ENCODE results near the gene ANXA5. TPM values are rescaled to one million over a fixed set of nuclear protein-coding genes. Genes with fewer than 3 reads are reported as not detected.

The ANXA5 gene
- total RNA-seq, 1 experiment from 2014 or later, result 280 TPM

DNA sequence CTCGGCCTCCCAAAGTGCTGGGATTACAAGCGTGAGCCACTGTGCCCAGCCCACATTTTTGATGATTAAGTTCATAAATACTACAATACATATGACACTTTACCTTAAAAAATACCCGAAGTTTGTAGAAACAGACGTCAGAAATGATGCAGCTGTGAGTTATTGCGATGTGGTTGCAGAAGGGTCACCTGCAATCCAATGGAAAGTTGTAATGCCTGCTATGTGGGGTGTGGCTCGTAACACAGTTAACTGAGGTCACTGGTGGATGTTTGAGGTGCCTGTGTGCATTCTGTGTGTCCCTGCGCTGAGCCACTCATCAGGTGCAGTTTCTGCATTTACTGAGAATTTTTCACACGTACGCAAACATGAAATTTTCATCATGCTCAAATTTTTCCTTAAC, 64.1 kb downstream of the ANXA5 start:
- no peak for DNase-seq
- intact Hi-C loops (cut with micrococcal nuclease), result no loop called here
- no peaks in the 10 kb centered on the region for H3K9me3 ChIP-seq (ENCODE audit: low read length)
- no peaks in the 10 kb centered on the region for H3F3A ChIP-seq (ENCODE audit: low read length, unreplicated experiment)
- CTCF ChIA-PET, result no interaction called here
- no peak for ATAC-seq
- no peaks in the 10 kb centered on the region for H3K36me3 ChIP-seq (ENCODE audit: low read depth, low read length)
- no peak overlapping the region for H3K4me3 ChIP-seq (ENCODE audit: low read length)
- no peak overlapping the region for H3K4me2 ChIP-seq (ENCODE audit: low read length)
- no peaks in the 10 kb centered on the region for H4K20me1 ChIP-seq (ENCODE audit: low read length)
- no peaks in the 10 kb centered on the region for H3K27me3 ChIP-seq (ENCODE audit: low read length)
- POLR2A ChIA-PET (ENCODE audit: unreplicated experiment), result no interaction called here
- H3K4me1 ChIP-seq (ENCODE audit: insufficient read depth, low read length), result no peaks in the 10 kb centered on the region
- H3K9me2 ChIP-seq (replicated peaks; ENCODE audit: low read length), result no peaks in the 10 kb centered on the region
- no peak overlapping the region for H2AFZ ChIP-seq (ENCODE audit: low read length)
- TF ChIP-seq EZH2phosphoT487 (IDR thresholded peaks at IDR 0.05; ENCODE audit: borderline replicate concordance, low read length) (no peak), EZH2 (IDR thresholded peaks at IDR 0.05; ENCODE audit: low read length, unreplicated experiment) (no peak)
- TF ChIP-seq, protein P1, sequence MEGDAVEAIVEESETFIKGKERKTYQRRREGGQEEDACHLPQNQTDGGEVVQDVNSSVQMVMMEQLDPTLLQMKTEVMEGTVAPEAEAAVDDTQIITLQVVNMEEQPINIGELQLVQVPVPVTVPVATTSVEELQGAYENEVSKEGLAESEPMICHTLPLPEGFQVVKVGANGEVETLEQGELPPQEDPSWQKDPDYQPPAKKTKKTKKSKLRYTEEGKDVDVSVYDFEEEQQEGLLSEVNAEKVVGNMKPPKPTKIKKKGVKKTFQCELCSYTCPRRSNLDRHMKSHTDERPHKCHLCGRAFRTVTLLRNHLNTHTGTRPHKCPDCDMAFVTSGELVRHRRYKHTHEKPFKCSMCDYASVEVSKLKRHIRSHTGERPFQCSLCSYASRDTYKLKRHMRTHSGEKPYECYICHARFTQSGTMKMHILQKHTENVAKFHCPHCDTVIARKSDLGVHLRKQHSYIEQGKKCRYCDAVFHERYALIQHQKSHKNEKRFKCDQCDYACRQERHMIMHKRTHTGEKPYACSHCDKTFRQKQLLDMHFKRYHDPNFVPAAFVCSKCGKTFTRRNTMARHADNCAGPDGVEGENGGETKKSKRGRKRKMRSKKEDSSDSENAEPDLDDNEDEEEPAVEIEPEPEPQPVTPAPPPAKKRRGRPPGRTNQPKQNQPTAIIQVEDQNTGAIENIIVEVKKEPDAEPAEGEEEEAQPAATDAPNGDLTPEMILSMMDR (conservative IDR thresholded peaks at IDR 0.05; ENCODE audit: low read depth, low read length), result no peak
- H3K27ac ChIP-seq (ENCODE audit: low read length), result no peak overlapping the region
- no peak overlapping the region for H3K9ac ChIP-seq (ENCODE audit: low read length)
- BruUV-seq (replicated peaks), result no TSS peak
- no peaks in the 10 kb centered on the region for H3K79me2 ChIP-seq (ENCODE audit: low read length)

Other genes starting within 250 kb of the ANXA5 start
- not detected in 2 replicates for gene SMIM43, start 68.2 kb upstream of the ANXA5 start, total RNA-seq (2014; rRNA removed)
- 19.0 and 23.4 TPM in 2 replicates for gene EXOSC9, start 104.3 kb upstream of the ANXA5 start, total RNA-seq (2014; rRNA removed)
- gene CCNA2, start 126.9 kb upstream of the ANXA5 start, total RNA-seq (2014; rRNA removed), result 59.1 and 78.0 TPM in 2 replicates
- 5.2 and 10.1 TPM in 2 replicates for gene BBS7, start 173.5 kb upstream of the ANXA5 start, total RNA-seq (2014; rRNA removed)

Data from PC-3 (cell line).